ENCODE data around the gene ART5. TPM values are rescaled to one million over a fixed set of nuclear protein-coding genes. Genes with fewer than 3 reads are reported as not detected.

The ART5 gene
- total and polyA plus RNA-seq, 9 of the 15 experiments (the other 6 are each of a cell fraction or from before 2014, with no cell fraction given), result 0.08 to 0.59 (median 0.33) TPM

DNA sequence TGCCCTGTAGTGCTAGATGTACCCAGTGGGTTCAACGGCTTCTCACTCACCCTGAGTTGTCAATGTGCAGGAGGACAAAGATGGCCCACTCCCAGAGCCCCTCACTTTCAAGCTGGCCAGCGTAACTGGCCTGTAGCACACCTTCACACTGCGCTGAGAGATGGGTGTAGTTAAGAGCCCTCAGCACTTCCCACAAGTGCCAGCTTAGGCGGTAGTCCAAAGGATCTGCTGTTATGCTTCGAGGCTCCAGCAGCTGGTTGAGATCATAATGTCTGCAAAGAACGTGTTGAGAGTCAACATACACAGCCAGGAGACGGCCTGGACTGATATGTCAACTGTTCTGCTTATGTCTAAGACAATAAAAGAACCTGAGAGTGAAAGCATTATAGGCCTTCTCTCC lies 44.1 kb upstream of the ART5 start:
- WGBS (ENCODE audit: insufficient coverage, low coverage, missing lambda C conversion rate), result 94% methylated on average over 7 of the region's 7 CpGs
- POLR2A ChIA-PET, result no interaction called here
- no peaks in the 10 kb centered on the region for H3K9me3 ChIP-seq (replicated peaks; ENCODE audit: control insufficient read depth, insufficient read depth, low read depth, low read length)
- H3K4me2 ChIP-seq (ENCODE audit: insufficient read depth, low read length), result no peak overlapping the region
- H3K27ac ChIP-seq (ENCODE audit: extremely low read depth, low read depth, low read length), result no peak overlapping the region
- no peaks in the 10 kb centered on the region for H3K27me3 ChIP-seq (ENCODE audit: control insufficient read depth in 2 of 2, insufficient read depth in 2 of 2, low read length in 2 of 2)
- H3K9me1 ChIP-seq (ENCODE audit: control insufficient read depth, insufficient read depth, low read length), result no peaks in the 10 kb centered on the region
- CTCF ChIA-PET (ENCODE audit: low intra/inter-chr PET ratio), result no interaction called here
- DNase-seq (ENCODE audit: extremely low read depth in 1 of 4, low spot score in 3 of 4) (no peak), FAIRE-seq (no peak), ATAC-seq (peak; percentile 25; the same call in 2 of the 3 replicates)
- H2AFZ ChIP-seq (ENCODE audit: low read depth, low read length), result no peak overlapping the region
- no peaks in the 10 kb centered on the region for H3K79me2 ChIP-seq (ENCODE audit: control insufficient read depth, insufficient read depth, low read length)
- BruUV-seq (replicated peaks), result no TSS peak
- no peaks in the 10 kb centered on the region; the same call in 1 of the 2 replicates for H4K20me1 ChIP-seq (replicated peaks; ENCODE audit: control insufficient read depth, insufficient read depth, low read length)
- no peak overlapping the region for H3K4me3 ChIP-seq
- H3K36me3 ChIP-seq (ENCODE audit: control insufficient read depth, insufficient read depth, low read length), result peaks cover 83% of the 10 kb centered on the region
- TF ChIP-seq, protein P1, sequence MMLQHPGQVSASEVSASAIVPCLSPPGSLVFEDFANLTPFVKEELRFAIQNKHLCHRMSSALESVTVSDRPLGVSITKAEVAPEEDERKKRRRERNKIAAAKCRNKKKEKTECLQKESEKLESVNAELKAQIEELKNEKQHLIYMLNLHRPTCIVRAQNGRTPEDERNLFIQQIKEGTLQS (IDR thresholded peaks at IDR 0.05), result no peak
- TF ChIP-seq, protein P1 (CRISPR knock-in tag; conservative IDR thresholded peaks at IDR 0.05), result no peak
- no peak for TF ChIP-seq JUN (IDR thresholded peaks at IDR 0.05; ENCODE audit: borderline replicate concordance, low read depth, low read length)
- no peak for TF ChIP-seq JUN (CRISPR knock-in tag; IDR thresholded peaks at IDR 0.05; ENCODE audit: borderline replicate concordance)
- intact Hi-C loops (cut with micrococcal nuclease) (no loop called here), in situ Hi-C loops (cut with MboI) (no loop called here)
- peak overlapping the region in 1 of 2 experiments; percentile 21; a peak in 1 of 4 replicates for H3K9ac ChIP-seq (ENCODE audit: insufficient read depth in 1 of 2, low read depth in 2 of 2, low read length in 2 of 2)
- peaks cover 0 to 5% of the 10 kb centered on the region in 2 experiments; a peak in 3 of 5 replicates for H3K4me1 ChIP-seq (replicated peaks in 1 of 2; ENCODE audit: control insufficient read depth in 2 of 2, insufficient read depth in 2 of 2, low read length in 2 of 2)

DNA sequence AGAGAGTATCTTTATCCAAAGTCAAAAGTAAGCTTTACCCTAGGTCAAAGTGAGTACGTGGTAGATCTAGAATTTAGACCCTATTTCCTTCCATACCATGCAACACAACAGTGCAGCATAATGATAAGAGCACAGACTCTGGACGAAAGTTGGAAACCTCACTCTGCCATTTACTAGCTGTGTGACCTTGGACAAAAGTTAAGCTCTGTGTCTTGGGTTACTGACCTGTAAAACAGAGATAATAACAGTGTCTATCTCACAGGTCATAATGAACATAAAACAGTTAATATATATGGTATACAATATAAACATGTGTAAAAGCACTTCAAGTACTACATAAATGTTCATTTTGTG lies 43.0 kb upstream of the ART5 start:
- 0 out of 2 replicates have a peak, but pooled peaks have one; percentile 41 for TF ChIP-seq DPF2 (IDR thresholded peaks at IDR 0.05)
- TF ChIP-seq, protein P2, sequence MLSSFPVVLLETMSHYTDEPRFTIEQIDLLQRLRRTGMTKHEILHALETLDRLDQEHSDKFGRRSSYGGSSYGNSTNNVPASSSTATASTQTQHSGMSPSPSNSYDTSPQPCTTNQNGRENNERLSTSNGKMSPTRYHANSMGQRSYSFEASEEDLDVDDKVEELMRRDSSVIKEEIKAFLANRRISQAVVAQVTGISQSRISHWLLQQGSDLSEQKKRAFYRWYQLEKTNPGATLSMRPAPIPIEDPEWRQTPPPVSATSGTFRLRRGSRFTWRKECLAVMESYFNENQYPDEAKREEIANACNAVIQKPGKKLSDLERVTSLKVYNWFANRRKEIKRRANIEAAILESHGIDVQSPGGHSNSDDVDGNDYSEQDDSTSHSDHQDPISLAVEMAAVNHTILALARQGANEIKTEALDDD (IDR thresholded peaks at IDR 0.05), result peak; percentile 17; the same call in 1 of the 2 replicates
- TF ChIP-seq, protein P3, sequence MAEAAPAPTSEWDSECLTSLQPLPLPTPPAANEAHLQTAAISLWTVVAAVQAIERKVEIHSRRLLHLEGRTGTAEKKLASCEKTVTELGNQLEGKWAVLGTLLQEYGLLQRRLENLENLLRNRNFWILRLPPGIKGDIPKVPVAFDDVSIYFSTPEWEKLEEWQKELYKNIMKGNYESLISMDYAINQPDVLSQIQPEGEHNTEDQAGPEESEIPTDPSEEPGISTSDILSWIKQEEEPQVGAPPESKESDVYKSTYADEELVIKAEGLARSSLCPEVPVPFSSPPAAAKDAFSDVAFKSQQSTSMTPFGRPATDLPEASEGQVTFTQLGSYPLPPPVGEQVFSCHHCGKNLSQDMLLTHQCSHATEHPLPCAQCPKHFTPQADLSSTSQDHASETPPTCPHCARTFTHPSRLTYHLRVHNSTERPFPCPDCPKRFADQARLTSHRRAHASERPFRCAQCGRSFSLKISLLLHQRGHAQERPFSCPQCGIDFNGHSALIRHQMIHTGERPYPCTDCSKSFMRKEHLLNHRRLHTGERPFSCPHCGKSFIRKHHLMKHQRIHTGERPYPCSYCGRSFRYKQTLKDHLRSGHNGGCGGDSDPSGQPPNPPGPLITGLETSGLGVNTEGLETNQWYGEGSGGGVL (CRISPR knock-in tag; IDR thresholded peaks at IDR 0.05), result no peak
- WGBS (ENCODE audit: insufficient coverage, low coverage, missing lambda C conversion rate), result 34% methylated on average over 2 of the region's 2 CpGs
- Histone ChIP-seq H4K20me1 (replicated peaks; ENCODE audit: control insufficient read depth, insufficient read depth, low read length) (no peaks in the 10 kb centered on the region; the same call in 1 of the 2 replicates), H3K27me3 (ENCODE audit: control insufficient read depth in 2 of 2, insufficient read depth in 2 of 2, low read length in 2 of 2) (no peaks in the 10 kb centered on the region), H3K9me3 (replicated peaks; ENCODE audit: control insufficient read depth, insufficient read depth, low read depth, low read length) (no peaks in the 10 kb centered on the region), H3K27ac (ENCODE audit: extremely low read depth, low read depth, low read length) (peak overlapping the region; percentile 14; the same call in 2 of the 3 replicates), H3K79me2 (ENCODE audit: control insufficient read depth, insufficient read depth, low read length) (no peaks in the 10 kb centered on the region), H3K4me1 (replicated peaks in 1 of 2; ENCODE audit: control insufficient read depth in 2 of 2, insufficient read depth in 2 of 2, low read length in 2 of 2) (peaks cover 0 to 5% of the 10 kb centered on the region in 2 experiments; a peak in 3 of 5 replicates), H3K9ac (ENCODE audit: insufficient read depth in 1 of 2, low read depth in 2 of 2, low read length in 2 of 2) (no peak overlapping the region), H2AFZ (ENCODE audit: low read depth, low read length) (no peak overlapping the region), H3K9me1 (ENCODE audit: control insufficient read depth, insufficient read depth, low read length) (no peaks in the 10 kb centered on the region), H3K36me3 (ENCODE audit: control insufficient read depth, insufficient read depth, low read length) (peaks cover 85% of the 10 kb centered on the region), H3K4me2 (ENCODE audit: insufficient read depth, low read length) (no peak overlapping the region), H3K4me3 (no peak overlapping the region)
- DNase-seq (ENCODE audit: extremely low read depth in 1 of 4, low spot score in 3 of 4) (peak in 1 of 4 experiments; percentile 15), ATAC-seq (peak; percentile 47; the same call in 2 of the 3 replicates), FAIRE-seq (no peak)
- ChIA-PET CTCF (ENCODE audit: low intra/inter-chr PET ratio) (no interaction called here), POLR2A (interaction anchor here (0.5 kb wide), 1 partner anchor 67 kb away, joined by 3 read pairs; no protein-coding TSS in a partner anchor)
- in situ Hi-C loops (cut with MboI) (no loop called here), intact Hi-C loops (cut with micrococcal nuclease) (no loop called here)
- no TSS peak for BruUV-seq (replicated peaks)
